HG03571 (cell line): ENCODE results near the gene USP32.
"Not testable (repeated sequence)": the region's sequence is repeated elsewhere in the genome, so short reads cannot be mapped to it uniquely, and the experiment has no call there.

Experiments used
- ATAC-seq: cut with Tn5 transposase; IDR thresholded peaks from one replicate; pipeline ENCODE4 v1.9.1; 2021; ENCODE audit not compliant: unreplicated experiment

The USP32 gene

GRCh38 chr17:60244656-60245055, 147.3 kb downstream of the USP32 start:
- no peak for ATAC-seq

- ATAC-seq, result no peak
These were observed 151.6 kb downstream of the USP32 start for GRCh38 chr17:60240290-60240689.

GRCh38 chr17:60231691-60232090, 160.2 kb downstream of the USP32 start:
- no peak for ATAC-seq

- ATAC-seq, result no peak
These were observed 160.7 kb downstream of the USP32 start for GRCh38 chr17:60231234-60231633.

- no peak for ATAC-seq
These were observed 161.6 kb downstream of the USP32 start for GRCh38 chr17:60230358-60230757.

- ATAC-seq, result no peak
These were observed 162.6 kb downstream of the USP32 start for GRCh38 chr17:60229188-60229802.

GRCh38 chr17:60227276-60227675, 164.7 kb downstream of the USP32 start:
- not testable (repeated sequence) for ATAC-seq

GRCh38 chr17:60224064-60224463, 167.9 kb downstream of the USP32 start:
- ATAC-seq, result no peak

- ATAC-seq, result no peak
These were observed 168.5 kb downstream of the USP32 start for GRCh38 chr17:60223456-60223855.

GRCh38 chr17:60218774-60219173, 173.2 kb downstream of the USP32 start:
- not testable (repeated sequence) for ATAC-seq

GRCh38 chr17:60215895-60216294, 176.0 kb downstream of the USP32 start:
- ATAC-seq, result not testable (repeated sequence)

GRCh38 chr17:60211282-60211681, 180.7 kb downstream of the USP32 start:
- ATAC-seq, result not testable (repeated sequence)

GRCh38 chr17:60208302-60208701, 183.6 kb downstream of the USP32 start:
- ATAC-seq, result not testable (repeated sequence)

GRCh38 chr17:60205782-60206181, 186.2 kb downstream of the USP32 start:
- not testable (repeated sequence) for ATAC-seq

- not testable (repeated sequence) for ATAC-seq
These were observed 193.3 kb downstream of the USP32 start for GRCh38 chr17:60198630-60199029.

GRCh38 chr17:60194141-60194540, 197.8 kb downstream of the USP32 start:
- not testable (repeated sequence) for ATAC-seq

- ATAC-seq, result no peak
These were observed 198.5 kb downstream of the USP32 start for GRCh38 chr17:60193482-60193881.

GRCh38 chr17:60193032-60193431, 198.9 kb downstream of the USP32 start:
- not testable (repeated sequence) for ATAC-seq

- ATAC-seq, result not testable (repeated sequence)
These were observed 201.9 kb downstream of the USP32 start for GRCh38 chr17:60190032-60190431.

- ATAC-seq, result no peak
These were observed 203.2 kb downstream of the USP32 start for GRCh38 chr17:60188759-60189158.

GRCh38 chr17:60186846-60187745, 204.8 kb downstream of the USP32 start:
- not testable (repeated sequence) for ATAC-seq

GRCh38 chr17:60186372-60186771, 205.6 kb downstream of the USP32 start:
- not testable (repeated sequence) for ATAC-seq
